ENCODE data around the gene FOXP1.
"Not testable (repeated sequence)": the region's sequence is repeated elsewhere in the genome, so short reads cannot be mapped to it uniquely, and the experiment has no call there.

The FOXP1 gene

DNA sequence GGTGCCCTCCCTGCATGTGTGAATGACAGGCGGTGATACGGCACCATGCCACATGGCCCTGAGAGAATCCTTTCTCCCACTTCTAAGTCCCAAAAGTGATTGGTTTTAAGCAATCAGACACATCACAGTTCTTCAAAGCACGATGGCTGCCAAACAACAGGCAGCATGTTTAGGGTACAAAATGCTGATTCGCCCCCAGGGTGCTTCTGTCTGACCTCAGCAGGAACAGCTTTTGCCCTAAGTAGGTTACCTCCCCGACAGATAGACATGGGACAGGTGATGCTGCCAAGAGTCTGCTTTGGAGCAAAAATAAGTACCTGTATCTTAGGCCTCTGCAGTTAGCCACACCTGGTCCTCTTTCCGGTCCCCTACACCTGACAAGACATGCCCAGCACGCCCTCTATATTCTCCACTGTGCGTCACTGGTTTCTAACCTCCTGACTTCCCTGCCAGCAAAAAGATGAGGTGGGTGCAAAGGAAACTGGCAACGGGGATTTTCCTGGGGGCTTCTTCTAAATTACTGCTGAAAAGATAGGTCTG is 549.8 kb downstream of the FOXP1 start:
- no peak for DNase-seq (ENCODE audit: low read depth in 2 of 2)

DNA sequence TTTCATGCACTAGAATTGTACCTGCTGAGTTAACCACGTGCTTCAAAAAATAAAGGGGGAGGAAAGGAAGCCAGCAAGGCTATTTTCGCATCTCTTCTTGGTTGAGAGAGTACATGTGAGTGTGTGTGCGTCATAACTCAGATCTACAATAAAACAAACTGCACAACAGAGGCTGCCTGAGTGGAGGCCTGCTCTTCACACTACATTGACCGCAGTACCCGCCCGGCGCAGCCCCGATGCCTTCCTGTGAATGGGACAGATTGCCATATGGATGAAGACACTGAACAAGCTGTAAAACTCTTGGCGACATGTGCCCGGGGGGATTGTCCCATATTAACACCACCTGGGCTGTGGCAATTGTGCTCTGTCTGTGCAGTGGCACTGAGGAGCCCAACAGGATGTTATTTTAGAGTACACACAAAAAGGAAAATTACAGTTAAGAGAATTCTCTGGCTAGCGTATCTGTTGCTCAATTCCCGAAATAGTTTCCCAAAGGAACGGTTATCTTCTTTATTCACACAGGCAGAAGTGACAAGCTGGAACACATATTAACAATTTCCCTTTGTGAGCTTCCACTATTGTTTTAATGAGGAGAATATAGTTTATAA is 551.5 kb downstream of the FOXP1 start:
- no peak for DNase-seq (ENCODE audit: low read depth in 2 of 2)

DNA sequence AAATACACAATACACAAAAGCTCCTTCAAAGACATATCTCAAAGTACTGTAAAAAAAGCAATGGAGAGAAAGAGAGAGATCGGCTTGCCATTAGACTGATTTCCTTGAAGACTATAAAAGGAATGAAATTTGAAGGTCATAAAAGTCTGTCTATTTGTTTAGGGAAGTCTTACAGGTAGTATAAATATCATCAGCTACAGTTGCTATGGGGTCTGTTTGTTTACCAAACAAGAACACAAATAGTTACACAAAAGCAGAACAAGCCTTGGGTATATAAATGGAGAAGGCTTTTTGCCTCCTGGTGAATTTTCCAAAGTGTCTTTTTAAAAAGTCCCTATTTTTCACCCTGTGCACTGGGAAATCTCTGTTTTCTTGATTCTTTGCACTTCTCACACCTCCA is 552.3 kb downstream of the FOXP1 start:
- no peak for DNase-seq (ENCODE audit: low read depth in 2 of 2)

- no peak for DNase-seq (ENCODE audit: low read depth in 2 of 2)
These were observed 552.8 kb downstream of the FOXP1 start for GRCh38 chr3:71030748-71031147.

DNA sequence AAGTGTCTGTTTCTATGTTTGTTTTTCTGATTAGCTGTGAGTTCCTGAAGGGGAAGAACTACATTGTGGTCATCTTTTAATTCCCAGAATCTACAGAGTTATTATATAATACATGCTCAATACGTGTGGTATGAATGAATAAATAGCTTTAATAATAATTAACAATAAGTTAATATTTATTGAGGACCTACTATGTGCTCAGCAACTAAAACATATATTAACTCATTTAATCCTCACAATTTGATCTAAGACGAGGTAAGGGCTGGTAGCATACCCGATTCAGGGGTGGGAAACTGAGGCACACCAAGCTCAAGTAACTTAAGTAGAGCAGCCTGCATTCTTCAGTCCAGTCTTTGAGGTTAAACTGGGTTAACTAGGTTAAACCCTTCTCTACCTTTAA is 553.8 kb downstream of the FOXP1 start:
- no peak for DNase-seq (ENCODE audit: low read depth in 2 of 2)

GRCh38 chr3:71028802-71029201 is 554.7 kb downstream of the FOXP1 start:
- no peak for DNase-seq (ENCODE audit: low read depth in 2 of 2)

DNA sequence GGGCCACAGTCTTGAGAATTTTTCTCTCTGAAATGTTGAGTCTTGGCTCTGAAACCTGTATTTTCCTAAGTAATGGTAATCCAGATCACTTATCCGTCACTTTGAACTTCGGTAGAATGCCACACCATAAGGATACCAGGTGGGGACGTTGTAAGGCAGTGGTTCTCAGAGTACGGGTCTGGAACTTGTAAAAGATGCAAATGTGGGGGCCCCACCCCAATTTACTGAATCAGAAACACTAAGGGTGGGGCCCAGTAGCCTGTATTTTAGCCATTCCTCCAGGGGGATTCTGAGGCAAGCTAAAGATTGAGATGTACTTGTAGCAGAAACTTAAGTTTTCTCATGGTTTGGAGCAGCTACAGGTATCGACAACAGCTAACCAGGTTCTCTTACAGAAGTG is 555.3 kb downstream of the FOXP1 start:
- no peak for DNase-seq (ENCODE audit: low read depth in 2 of 2)

DNA sequence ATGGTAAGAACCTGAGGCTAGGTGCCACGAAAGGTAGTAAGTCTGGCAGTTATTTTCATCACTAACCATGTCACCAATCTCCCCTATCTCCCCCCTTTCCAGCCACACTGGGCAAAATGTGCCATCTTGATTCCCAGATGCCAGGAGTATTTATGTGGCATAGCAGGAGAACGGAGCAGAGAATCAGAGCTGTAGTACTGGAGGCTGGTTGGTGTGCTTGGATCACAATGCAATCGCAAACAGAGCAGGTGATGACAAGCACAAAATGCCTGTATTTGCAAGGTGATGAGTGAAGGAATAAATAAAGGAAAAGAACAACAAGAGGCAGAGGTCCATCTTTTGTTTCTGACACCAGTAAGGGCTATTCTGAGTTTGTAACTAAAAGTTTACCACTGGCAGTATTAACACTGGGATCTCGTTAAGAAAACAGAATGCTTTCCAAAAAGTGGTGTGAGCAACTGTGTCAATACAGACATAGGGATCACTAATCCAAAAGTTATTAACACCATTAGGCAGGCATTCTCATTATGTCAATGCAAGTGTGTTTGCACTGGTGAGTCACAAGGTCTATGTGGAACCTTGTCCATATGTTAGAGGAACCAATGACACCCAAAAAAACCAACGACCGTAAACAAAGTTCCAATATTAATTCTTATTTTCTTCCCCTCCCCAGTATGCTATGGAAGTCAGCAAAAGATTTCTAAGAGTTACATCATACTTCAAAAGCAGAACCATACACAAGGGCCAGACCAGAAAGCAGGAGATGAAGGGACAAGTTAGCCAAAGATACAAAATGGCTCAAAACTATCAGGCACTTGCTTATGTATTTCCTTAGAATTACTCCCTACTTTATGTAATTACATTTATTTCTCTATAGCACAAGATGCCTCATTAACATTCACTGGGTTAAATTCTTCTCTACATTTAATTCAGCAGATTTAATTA is 556.6 kb downstream of the FOXP1 start:
- DNase-seq (ENCODE audit: low read depth in 2 of 2): no peak

DNA sequence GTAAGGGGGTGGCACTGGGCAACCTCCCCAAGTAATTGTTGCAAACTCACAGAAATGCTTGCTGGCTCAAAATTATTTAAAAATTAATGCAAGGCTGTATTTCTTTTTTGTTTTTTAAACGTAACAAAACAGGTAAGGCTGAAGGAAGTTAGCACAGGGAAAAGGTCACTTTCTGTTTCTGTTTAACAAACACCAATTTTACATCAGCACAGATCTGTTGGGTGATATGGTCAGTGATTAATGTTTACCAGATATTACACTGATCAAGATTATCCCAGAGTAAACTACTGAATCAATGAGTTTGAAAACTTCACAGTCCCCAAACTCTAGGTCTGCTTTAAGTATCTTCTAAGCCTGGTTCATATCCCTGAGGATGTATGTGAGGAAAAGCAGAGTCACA is 558.0 kb downstream of the FOXP1 start:
- DNase-seq (ENCODE audit: low read depth in 2 of 2): no peak

- DNase-seq (ENCODE audit: low read depth in 2 of 2): no peak
These were observed 558.5 kb downstream of the FOXP1 start for GRCh38 chr3:71025010-71025409.

- no peak for DNase-seq (ENCODE audit: low read depth in 2 of 2)
These were observed 560.8 kb downstream of the FOXP1 start for GRCh38 chr3:71022551-71023335.

- DNase-seq (ENCODE audit: low read depth in 2 of 2): no peak
These were observed 564.7 kb downstream of the FOXP1 start for GRCh38 chr3:71018799-71019198.

DNA sequence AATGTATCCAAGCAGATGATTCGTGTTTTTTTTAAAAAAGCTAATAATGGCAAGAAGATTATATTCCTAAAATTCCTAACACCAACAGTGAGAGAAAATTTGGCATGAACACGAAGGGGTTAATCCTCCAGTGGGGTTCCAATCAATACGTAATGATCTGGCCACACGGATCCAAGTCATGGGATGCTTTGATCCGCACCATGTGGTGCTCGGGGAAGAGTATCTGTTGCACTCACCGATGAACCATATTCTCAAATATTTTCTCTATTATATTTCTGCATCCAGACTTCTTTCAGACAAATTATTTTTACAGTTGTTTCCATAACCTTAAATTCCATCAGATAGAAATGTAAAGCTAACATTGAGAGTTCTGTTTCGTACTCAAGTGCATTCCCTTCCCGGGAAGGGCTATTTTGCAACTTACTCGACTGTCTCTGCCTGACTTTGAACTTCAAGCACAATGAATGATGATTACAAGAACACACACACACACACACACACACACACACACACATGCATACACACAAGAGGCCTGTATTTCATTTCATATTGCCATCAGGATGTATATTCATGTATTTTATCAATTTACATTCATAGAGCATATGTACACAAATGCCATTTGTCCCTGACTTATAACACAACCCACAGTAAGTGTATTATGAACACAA is 567.2 kb downstream of the FOXP1 start:
- DNase-seq (ENCODE audit: low read depth in 2 of 2): no peak

GRCh38 chr3:71014616-71015015 is 568.9 kb downstream of the FOXP1 start:
- DNase-seq (ENCODE audit: low read depth in 2 of 2): not testable (repeated sequence)

GRCh38 chr3:71012971-71013370 is 570.6 kb downstream of the FOXP1 start:
- no peak for DNase-seq (ENCODE audit: low read depth in 2 of 2)

GRCh38 chr3:71011565-71012287 is 571.8 kb downstream of the FOXP1 start:
- DNase-seq (ENCODE audit: low read depth in 2 of 2): no peak

GRCh38 chr3:71010726-71011455 is 572.6 kb downstream of the FOXP1 start:
- peak; percentile 30 to 59 for DNase-seq (ENCODE audit: low read depth in 2 of 2)

- no peak for DNase-seq (ENCODE audit: low read depth in 2 of 2)
These were observed 575.1 kb downstream of the FOXP1 start for GRCh38 chr3:71008350-71008935.

DNA sequence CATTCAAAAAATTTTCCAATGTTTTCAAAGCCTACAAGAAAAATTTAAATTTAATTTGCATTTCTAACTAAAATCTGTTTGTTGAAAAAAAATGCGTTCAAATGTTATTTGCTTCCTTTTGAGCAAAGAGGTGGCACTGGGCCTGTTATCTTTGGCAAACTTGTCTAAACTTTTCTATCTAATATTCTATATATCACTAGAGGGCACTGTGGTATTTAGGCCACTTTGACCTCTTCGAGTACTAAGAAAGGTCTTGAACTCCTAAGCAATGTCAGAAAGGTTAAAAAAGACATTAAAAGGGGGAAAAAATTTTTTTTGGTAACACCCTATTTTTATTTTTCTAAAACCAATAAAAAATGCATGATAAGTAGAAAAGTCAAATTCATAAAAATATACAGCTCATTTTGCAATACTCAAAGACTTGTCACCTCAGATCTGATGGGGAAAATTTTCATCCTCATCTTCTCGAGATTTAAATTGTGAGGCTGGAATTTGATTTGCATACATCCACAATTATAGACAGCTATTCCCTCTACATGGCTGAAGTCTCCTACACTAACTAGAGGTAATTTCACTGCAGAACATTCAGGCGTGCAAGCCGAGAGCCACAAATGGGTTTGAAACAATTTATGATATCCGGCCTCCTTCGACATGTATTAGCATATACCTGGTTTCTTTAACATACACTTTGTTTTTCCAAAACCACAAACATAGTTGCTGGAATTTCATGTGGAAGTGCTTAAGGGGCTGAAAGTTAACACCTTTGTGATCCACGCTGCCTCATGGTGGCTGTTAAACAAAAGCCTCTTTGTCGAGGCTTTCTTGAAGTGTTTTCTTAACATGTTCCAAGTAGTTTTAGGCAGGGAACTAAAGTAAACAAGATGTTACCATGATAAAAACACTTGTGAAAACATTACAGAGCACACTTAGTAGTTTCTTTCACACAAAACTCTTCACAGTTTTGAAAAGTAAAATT is 576.4 kb downstream of the FOXP1 start:
- no peak for DNase-seq (ENCODE audit: low read depth in 2 of 2)

Data from stimulated activated CD8-positive, alpha-beta memory T cell treated with anti-CD3 and anti-CD28 coated beads, Interleukin-2, amount 100 ng/mL, for 48 hours (primary cell).